BLaER1 treated with 17β-estradiol and CSF1 and Interleukin-3, amounts not matched to agents 10 nM and 100 nM (cell line): ENCODE data around the gene PPP5C.

Source experiments
- H3K27ac ChIP-seq, 11 experiments: shearing (Covaris generic); formaldehyde crosslinking; 2 replicates each; pipeline ENCODE4 v1.8.1; 2022
- H3K27me3 ChIP-seq, 11 experiments: shearing (Covaris generic); formaldehyde crosslinking; 2 replicates each; pipeline ENCODE4 v1.8.1; 2022
- H3K36me3 ChIP-seq, 11 experiments: shearing (Covaris generic); formaldehyde crosslinking; 2 replicates each; pipeline ENCODE4 v1.8.1; 2022
- H3K4me1 ChIP-seq, 10 experiments: shearing (Covaris generic); formaldehyde crosslinking; 2 replicates each; pipeline ENCODE4 v1.8.1; 2022
- H3K4me2 ChIP-seq, 11 experiments: shearing (Covaris generic); formaldehyde crosslinking; 2 replicates each; pipeline ENCODE4 v1.8.1; 2022
- H3K4me3 ChIP-seq, 10 experiments: shearing (Covaris generic); formaldehyde crosslinking; 2 replicates each; pipeline ENCODE4 v1.8.1; 2022
- H3K9ac ChIP-seq, 11 experiments: shearing (Covaris generic); formaldehyde crosslinking; 2 replicates each; pipeline ENCODE4 v1.8.1; 2022
- H3K9me3 ChIP-seq, 11 experiments: shearing (Covaris generic); formaldehyde crosslinking; replicated peaks in 1 of 11; 2 replicates each; pipeline ENCODE4 v1.8.1; 2022
- H4K20me1 ChIP-seq, 11 experiments: shearing (Covaris generic); formaldehyde crosslinking; 2 replicates each; pipeline ENCODE4 v1.8.1; 2022
- Cebpa-rat ChIP-seq, 11 experiments: shearing (Covaris generic); IDR thresholded peaks; 2 replicates each; pipeline ENCODE4 v1.8.1; 2022

Gene PPP5C

GRCh38 chr19:46383171-46383815, 36.4 kb downstream of the PPP5C start:
- peaks cover 0 to 68% (median 35%) of the 10 kb centered on the region in 11 experiments; a peak in 17 of 22 replicates for H4K20me1 ChIP-seq
- no peak overlapping the region for H3K4me3 ChIP-seq
- no peak for TF ChIP-seq Cebpa-rat (IDR thresholded peaks at IDR 0.05)
- peaks cover 0 to 45% (median 27%) of the 10 kb centered on the region in 10 experiments; a peak in 14 of 20 replicates for H3K4me1 ChIP-seq
- no peak overlapping the region for H3K27ac ChIP-seq
- H3K9me3 ChIP-seq = no peaks in the 10 kb centered on the region
- no peak overlapping the region; a peak in 1 of 22 replicates for H3K9ac ChIP-seq
- H3K4me2 ChIP-seq = no peak overlapping the region
- H3K36me3 ChIP-seq = peaks cover 97 to 100% (median 100%) of the 10 kb centered on the region in 11 experiments
- H3K27me3 ChIP-seq = no peaks in the 10 kb centered on the region

GRCh38 chr19:46383846-46384245, 37.0 kb downstream of the PPP5C start:
- Histone ChIP-seq H3K4me2 (no peak overlapping the region), H3K4me3 (no peak overlapping the region), H3K9me3 (no peaks in the 10 kb centered on the region), H3K27ac (no peak overlapping the region), H4K20me1 (peaks cover 0 to 68% (median 30%) of the 10 kb centered on the region in 11 experiments; a peak in 17 of 22 replicates), H3K36me3 (peaks cover 97 to 100% (median 100%) of the 10 kb centered on the region in 11 experiments), H3K4me1 (peaks cover 0 to 45% (median 26%) of the 10 kb centered on the region in 10 experiments; a peak in 14 of 20 replicates), H3K9ac (no peak overlapping the region), H3K27me3 (no peaks in the 10 kb centered on the region)
- TF ChIP-seq Cebpa-rat (IDR thresholded peaks at IDR 0.05) = no peak

- H4K20me1 ChIP-seq = peaks cover 0 to 64% (median 27%) of the 10 kb centered on the region in 11 experiments; a peak in 16 of 22 replicates
- H3K27me3 ChIP-seq = no peaks in the 10 kb centered on the region
- no peak overlapping the region for H3K4me2 ChIP-seq
- H3K36me3 ChIP-seq = peaks cover 97 to 100% (median 100%) of the 10 kb centered on the region in 11 experiments
- H3K9ac ChIP-seq = no peak overlapping the region
- no peaks in the 10 kb centered on the region for H3K9me3 ChIP-seq
- TF ChIP-seq Cebpa-rat (IDR thresholded peaks at IDR 0.05) = no peak
- no peak overlapping the region for H3K4me3 ChIP-seq
- peaks cover 0 to 39% (median 21%) of the 10 kb centered on the region in 10 experiments; a peak in 14 of 20 replicates for H3K4me1 ChIP-seq
- H3K27ac ChIP-seq = no peak overlapping the region
Measured at GRCh38 chr19:46384396-46384795, 37.5 kb downstream of the PPP5C start.

DNA sequence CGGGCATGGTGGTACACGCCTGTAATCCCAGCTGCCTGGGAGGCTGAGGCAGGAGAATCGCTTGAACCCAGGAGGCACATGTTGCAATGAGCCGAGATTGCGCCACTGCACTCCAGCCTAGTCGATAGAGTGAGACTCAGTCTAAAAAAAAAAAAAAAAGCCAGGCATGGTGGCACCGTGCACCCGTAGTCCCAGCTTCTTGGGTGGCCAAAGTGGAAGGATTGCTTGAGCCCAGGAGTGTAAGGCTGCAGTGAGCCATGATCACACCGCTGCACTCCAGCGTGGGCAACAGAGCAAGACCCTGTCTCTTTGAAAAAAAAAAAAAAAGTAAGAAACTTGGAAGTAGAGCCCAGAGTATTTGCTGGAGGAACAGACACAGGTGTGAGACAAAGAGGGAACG, 38.7 kb downstream of the PPP5C start:
- peak overlapping the region in 1 of 11 experiments; percentile 20; a peak in 3 of 22 replicates for H3K4me2 ChIP-seq
- H3K9ac ChIP-seq = peak overlapping the region in 1 of 11 experiments; percentile 10; a peak in 1 of 22 replicates
- peak overlapping the region in 2 of 11 experiments; percentile 4 to 33; a peak in 2 of 22 replicates for H3K27ac ChIP-seq
- peaks cover 7 to 36% (median 22%) of the 10 kb centered on the region in 10 experiments for H3K4me1 ChIP-seq
- peaks cover 0 to 67% (median 14%) of the 10 kb centered on the region in 11 experiments; a peak in 15 of 22 replicates for H4K20me1 ChIP-seq
- no peak for TF ChIP-seq Cebpa-rat (IDR thresholded peaks at IDR 0.05)
- H3K9me3 ChIP-seq = no peaks in the 10 kb centered on the region
- no peak overlapping the region for H3K4me3 ChIP-seq
- H3K27me3 ChIP-seq = no peaks in the 10 kb centered on the region
- peaks cover 97 to 100% (median 99%) of the 10 kb centered on the region in 11 experiments for H3K36me3 ChIP-seq

DNA sequence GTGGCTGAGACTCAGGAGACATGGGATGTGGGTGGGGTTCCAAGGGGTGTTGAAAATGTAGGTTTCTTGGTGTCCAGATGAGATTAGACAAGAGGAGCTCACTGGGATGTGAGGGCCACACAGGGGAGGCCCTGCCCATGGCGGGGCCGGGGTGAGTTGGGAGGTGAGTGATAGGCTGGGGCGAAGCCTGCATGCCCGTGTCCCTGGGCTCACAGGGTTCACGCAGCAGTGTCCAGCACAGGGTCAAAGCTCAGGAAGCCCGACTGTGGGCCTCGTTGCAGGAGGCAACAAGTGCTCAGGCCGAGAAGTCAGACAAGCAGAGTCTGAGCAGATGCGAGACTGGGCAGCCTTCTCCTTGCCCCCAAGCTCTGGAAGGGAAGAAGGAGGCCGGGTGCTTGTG, 39.3 kb downstream of the PPP5C start:
- TF ChIP-seq Cebpa-rat (IDR thresholded peaks at IDR 0.05) = no peak
- Histone ChIP-seq H3K4me2 (peak overlapping the region in 1 of 11 experiments; percentile 20; a peak in 1 of 22 replicates), H3K27me3 (no peaks in the 10 kb centered on the region), H3K9me3 (no peaks in the 10 kb centered on the region), H3K36me3 (peaks cover 97 to 100% (median 99%) of the 10 kb centered on the region in 11 experiments), H3K4me3 (no peak overlapping the region), H3K27ac (peak overlapping the region in 2 of 11 experiments; percentile 4 to 33; a peak in 2 of 22 replicates), H3K9ac (0 out of 22 replicates have a peak overlapping the region, but pooled peaks of 1 of the 11 experiments have one; percentile 10), H4K20me1 (peaks cover 0 to 71% (median 14%) of the 10 kb centered on the region in 11 experiments; a peak in 15 of 22 replicates), H3K4me1 (peaks cover 12 to 39% (median 27%) of the 10 kb centered on the region in 10 experiments)

DNA sequence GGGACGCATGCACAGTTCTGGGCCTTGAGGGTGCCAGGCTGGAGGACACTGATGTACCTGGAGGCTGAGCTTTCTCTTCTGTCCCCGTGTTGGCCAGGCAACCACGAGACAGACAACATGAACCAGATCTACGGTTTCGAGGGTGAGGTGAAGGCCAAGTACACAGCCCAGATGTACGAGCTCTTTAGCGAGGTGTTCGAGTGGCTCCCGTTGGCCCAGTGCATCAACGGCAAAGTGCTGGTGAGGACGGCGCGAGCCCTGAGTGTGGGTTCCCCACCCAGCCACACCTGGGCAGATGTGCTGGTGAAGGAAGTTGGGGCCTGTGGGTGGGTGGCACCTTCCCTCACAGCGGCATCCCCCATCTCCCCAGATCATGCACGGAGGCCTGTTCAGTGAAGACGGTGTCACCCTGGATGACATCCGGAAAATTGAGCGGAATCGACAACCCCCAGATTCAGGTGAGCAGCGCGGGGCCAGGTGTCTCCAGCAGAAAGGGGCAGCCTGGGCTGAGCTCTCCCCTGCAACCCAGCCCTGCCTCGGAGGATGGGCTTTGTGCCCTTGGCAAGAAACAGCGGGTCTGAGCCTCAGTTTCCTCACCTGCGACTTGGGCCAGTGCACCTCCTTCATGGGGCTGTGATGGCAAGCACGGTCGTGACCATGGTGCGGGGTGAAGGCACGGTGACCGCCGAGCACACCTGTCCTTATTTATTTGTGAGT, 40.3 kb downstream of the PPP5C start:
- Histone ChIP-seq H3K27me3 (no peaks in the 10 kb centered on the region), H3K4me1 (peaks cover 22 to 39% (median 28%) of the 10 kb centered on the region in 10 experiments), H4K20me1 (peaks cover 0 to 71% (median 6%) of the 10 kb centered on the region in 11 experiments; a peak in 15 of 22 replicates), H3K36me3 (peaks cover 93 to 97% (median 96%) of the 10 kb centered on the region in 11 experiments), H3K9me3 (no peaks in the 10 kb centered on the region), H3K9ac (no peak overlapping the region), H3K4me2 (no peak overlapping the region), H3K27ac (no peak overlapping the region), H3K4me3 (no peak overlapping the region)
- no peak for TF ChIP-seq Cebpa-rat (IDR thresholded peaks at IDR 0.05)

DNA sequence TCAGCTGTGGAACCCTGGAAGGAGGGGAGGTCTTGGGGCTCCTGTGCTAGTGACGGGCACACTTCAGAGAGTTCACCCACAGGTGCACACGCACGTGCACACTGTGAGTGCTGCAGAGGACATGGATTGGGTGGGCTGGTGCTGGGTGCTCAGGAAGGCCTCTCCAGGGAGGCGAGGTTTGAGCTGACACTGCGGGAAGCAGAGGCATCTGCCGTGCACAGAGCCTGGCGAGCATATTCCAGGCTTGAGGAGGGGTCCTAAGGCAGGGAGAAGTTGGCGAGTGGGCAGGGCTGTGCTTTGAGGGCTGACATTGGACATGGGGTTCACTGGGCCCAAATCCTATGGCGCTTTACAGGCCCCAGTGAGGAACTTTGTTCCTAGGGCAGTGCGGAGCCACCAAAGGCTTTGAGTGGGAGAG, 40.8 kb downstream of the PPP5C start:
- no peaks in the 10 kb centered on the region for H3K9me3 ChIP-seq
- no peak overlapping the region for H3K4me3 ChIP-seq
- peaks cover 88 to 92% (median 91%) of the 10 kb centered on the region in 11 experiments for H3K36me3 ChIP-seq
- peaks cover 0 to 72% (median 3%) of the 10 kb centered on the region in 11 experiments; a peak in 11 of 22 replicates for H4K20me1 ChIP-seq
- no peak overlapping the region for H3K27ac ChIP-seq
- H3K4me1 ChIP-seq = peaks cover 28 to 44% (median 33%) of the 10 kb centered on the region in 10 experiments
- H3K9ac ChIP-seq = no peak overlapping the region
- H3K27me3 ChIP-seq = no peaks in the 10 kb centered on the region
- TF ChIP-seq Cebpa-rat (IDR thresholded peaks at IDR 0.05) = no peak
- H3K4me2 ChIP-seq = no peak overlapping the region

- H3K36me3 ChIP-seq = peaks cover 80 to 84% (median 83%) of the 10 kb centered on the region in 11 experiments
- H3K9ac ChIP-seq = no peak overlapping the region
Measured at GRCh38 chr19:46388311-46389095, 41.6 kb downstream of the PPP5C start.

More at GRCh38 chr19:46388311-46389095, 41.6 kb downstream of the PPP5C start:
- Histone ChIP-seq H3K27ac (no peak overlapping the region), H3K4me2 (no peak overlapping the region), H3K4me3 (no peak overlapping the region), H4K20me1 (peaks cover 0 to 80% (median 3%) of the 10 kb centered on the region in 11 experiments; a peak in 11 of 22 replicates), H3K9me3 (no peaks in the 10 kb centered on the region), H3K27me3 (no peaks in the 10 kb centered on the region), H3K4me1 (peaks cover 36 to 51% (median 41%) of the 10 kb centered on the region in 10 experiments)
- TF ChIP-seq Cebpa-rat (IDR thresholded peaks at IDR 0.05) = no peak
